DMS53 treated with DMSO at 0.1 percent for 48 hours (cell line): ENCODE results near the gene APOB.

Experiments used
- DNase-seq: peaks from one replicate; lab custom pipeline; 2025; ENCODE audit not compliant: unreplicated experiment; lab: John Stamatoyannopoulos, UW

The APOB gene

DNA sequence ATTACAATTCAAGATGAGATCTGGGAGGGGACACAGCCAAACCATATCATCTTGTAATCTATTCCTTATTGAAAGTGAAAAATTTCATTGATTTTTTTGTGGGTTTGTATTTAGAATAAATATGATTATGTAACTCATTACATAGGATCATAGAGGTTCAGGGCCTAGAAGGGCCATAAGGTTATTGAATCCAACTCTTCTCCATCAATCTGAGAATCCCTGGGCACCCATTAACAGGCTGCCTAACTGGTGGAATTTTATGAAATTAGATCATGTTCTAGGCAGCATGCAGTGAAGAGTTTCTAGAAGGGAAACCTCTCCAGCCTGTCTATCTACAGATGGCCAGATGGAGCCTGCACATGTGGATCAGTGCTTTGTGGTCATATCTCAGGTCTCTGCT is 6.3 kb upstream of the APOB start:
- no peak for DNase-seq

DNA sequence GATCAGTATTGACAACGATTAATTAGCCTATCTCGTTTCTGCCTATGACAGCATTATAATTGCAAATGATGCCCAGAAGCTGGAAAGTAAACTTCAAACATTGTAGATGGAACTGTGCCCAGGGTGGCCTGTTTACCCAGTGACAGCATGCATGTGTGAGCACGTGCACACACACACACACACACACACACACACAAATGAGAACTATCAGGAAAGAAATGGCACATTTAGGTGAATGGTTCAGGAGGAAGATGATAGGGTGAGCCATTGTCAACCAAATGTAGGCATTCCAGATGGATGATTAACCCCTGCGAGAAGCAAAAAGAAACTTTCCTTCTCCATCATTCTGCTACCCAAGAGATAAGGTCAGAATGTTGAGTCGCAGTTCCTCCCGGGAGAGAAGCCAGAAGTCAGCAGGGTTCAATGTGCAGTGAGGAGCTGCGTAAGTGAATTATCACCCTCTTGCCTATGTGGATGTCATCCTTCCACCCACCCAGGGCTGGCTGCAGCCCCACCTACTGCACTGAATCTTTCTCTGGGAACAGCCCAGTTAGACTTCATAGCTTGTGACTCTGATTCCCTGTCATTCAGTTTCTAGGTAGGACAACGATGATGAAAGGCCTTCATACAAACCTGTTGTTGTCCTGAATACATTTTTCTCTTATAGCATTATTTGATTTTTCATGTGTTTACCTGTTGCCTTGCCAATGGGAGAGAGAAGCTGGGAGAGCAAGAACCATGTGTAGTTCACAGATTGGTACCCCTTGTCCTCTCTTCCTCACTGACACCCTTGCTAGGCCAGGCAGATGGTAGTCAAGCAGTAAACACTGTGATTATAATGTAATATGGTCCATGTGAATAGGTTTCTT is 3.5 kb upstream of the APOB start:
- DNase-seq: no peak

DNA sequence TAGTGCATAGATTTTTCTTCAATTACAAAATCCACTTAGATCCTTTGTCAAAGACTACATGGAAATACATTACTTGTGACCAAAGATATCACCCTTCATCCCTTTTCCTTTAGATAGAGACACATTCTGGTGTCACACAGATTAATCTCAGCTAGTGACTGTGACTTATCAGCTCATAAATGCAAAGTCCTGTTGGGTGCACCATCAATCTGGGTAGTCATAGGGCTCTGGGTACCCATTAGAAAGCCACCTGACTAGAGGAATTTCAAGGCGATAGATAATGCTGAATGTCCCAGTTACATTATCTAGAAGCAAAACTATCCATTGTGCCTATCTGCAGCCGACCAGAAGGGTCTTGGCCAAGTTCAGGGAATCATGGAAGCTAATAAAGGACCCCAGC is 2.6 kb upstream of the APOB start:
- no peak for DNase-seq

GRCh38 chr2:21044694-21045371 is 960 bp upstream of the APOB start:
- no peak for DNase-seq

DNA sequence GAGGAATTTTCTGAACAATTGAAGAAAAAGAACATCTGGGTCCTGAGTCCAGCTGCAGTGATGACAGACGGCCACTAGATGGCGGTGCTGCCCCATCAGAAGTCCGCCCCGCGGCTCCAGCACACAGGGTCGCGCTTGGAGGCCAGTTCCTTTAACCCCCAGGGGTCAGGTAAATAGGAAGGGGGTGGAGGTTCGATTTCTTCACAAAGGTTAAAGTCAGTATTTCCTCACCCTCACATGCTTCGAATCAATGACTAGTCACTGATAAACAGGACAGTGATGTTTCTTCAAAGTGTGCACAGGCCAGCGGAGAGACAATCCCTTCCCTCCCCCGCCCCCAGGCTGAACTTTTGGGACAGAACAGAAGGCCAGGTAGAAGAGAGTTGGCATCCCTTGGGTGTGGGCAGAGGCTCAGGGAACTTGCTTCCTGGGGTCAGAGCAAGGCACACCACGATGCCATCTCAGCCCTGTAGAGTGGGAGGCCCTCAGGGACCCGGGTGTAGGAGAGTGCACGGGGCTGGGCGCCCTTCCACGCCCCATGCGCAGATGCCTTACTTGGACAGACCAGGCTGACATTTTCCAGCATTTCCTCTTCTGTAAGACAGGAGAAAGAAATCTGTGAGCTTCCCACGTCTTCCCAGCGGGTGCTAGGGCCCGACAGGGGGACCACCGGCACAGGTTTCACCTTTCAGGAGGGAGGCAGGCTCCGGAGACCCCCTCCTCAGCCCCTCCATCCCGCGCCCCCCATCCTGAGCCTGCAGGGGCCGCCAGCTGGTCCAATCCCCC is 722 bp downstream of the APOB start:
- peak; percentile 43 for DNase-seq

- DNase-seq: no peak
Observed at GRCh38 chr2:21042708-21042957, 1.2 kb downstream of the APOB start.

- DNase-seq: no peak
Observed at GRCh38 chr2:21041943-21042707, 1.7 kb downstream of the APOB start.

GRCh38 chr2:21041462-21041861 is 2.4 kb downstream of the APOB start:
- no peak for DNase-seq

- no peak for DNase-seq
Observed at GRCh38 chr2:21040468-21041377, 3.1 kb downstream of the APOB start.

DNA sequence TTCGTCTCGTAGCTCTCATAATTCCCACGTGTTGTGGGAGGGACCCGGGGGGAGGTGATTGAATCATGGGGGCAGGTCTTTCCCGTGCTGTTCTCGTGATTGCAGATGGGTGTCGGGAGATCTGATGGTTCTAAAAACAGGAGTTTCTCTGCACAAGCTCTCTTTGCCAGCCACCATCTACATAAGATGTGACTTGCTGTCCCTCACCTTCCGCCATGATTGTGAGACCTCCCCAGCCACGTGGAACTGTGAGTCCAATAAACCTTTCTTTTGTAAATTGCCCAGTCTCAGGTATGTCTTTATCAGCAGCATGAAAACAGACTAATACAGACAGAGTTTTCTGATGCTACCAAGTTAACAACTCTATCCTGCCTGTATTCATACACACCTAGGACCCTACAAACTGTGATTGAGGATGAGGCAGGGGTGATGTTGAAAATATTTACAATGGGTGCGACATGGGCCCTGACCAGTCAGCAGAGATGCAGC is 3.9 kb downstream of the APOB start:
- no peak for DNase-seq

GRCh38 chr2:21039080-21039556 is 4.8 kb downstream of the APOB start:
- no peak for DNase-seq

GRCh38 chr2:21038403-21039073 is 5.3 kb downstream of the APOB start:
- DNase-seq: peak; percentile 84

DNA sequence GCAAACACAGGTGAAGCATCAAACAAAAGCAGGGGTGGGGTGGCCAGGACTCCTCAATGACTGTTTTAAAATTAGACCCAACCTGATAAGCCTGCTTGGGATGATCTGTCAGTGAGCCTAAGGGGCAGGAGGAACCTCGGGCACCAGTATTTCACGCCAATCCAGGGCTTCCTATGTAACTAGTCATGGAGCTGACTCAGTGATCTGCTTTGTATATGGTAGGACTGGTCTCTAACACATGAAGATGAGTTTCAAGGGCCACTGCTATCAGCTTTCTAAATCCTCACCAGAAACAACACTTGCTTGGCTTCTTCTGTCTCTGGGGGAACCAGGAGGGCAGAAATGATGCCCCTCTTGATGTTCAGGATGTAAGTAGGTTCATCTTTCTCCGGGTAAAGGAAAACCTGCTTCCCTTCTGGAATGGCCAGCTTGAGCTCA is 6.2 kb downstream of the APOB start:
- DNase-seq: no peak

- no peak for DNase-seq
Observed at GRCh38 chr2:21036708-21037670, 6.9 kb downstream of the APOB start.

GRCh38 chr2:21035974-21036707 is 7.7 kb downstream of the APOB start:
- DNase-seq: no peak

DNA sequence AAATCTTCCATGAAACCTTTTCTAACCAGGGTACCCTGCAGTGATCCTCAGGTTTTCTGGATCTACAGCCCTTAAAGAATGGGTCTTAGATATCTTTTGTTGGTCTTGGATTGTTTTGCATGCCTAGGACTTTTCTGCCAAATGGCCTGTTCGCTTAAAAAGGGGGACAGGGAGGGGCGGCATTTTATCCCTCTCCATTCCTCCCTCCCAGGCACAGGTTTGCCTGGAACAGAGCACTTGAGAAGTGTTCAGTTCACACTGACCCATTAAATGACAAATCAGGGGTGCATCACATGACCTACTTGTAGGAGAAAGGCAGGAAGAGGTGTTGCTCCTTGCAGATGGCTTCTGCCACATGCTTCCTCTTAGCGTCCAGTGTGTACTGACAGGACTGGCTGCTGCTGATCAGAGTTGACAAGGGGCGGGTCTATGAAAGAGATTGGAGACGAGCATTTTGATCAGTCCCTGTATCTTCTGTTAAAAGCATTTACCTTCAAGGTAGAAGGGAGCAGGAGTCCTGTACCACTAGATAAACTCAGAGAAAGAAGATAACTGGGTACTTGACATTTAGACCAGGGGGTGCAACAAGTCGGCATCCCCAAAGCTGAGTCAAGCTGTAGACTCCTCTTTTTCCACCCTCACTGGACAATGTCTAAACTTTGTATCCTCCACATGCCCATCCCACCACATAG is 8.4 kb downstream of the APOB start:
- no peak for DNase-seq

DNA sequence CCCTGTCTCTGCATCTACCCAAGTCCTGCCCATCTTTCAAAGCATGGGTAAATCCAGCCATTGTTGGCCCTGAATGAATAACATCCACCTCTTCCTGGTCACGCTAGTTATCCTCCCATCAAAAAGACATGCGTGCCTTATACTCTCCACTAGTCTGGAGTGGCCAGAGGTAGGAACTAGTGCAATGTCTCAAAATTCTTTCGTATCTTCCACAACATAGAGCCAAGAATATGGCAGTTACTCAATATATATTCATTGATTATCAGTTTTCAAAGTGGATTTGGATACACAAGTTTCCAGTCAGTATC is 8.9 kb downstream of the APOB start:
- no peak for DNase-seq
